Adrenal gland (tissue), 12 donors: ENCODE data around the gene RECQL. TPM values are rescaled to one million over a fixed set of nuclear protein-coding genes. Genes with fewer than 3 reads are reported as not detected.
"Not testable (repeated sequence)": the region's sequence is repeated elsewhere in the genome, so short reads cannot be mapped to it uniquely, and the experiment has no call there.

Experiments
- DNase-seq, 7 donors: peaks; one replicate each; pipeline ENCODE4 v3.0.0-alpha.2; 2019 to 2020
- H3K27ac ChIP-seq, 5 donors: fragments of 200-600 bp; sonication (generic) in 4 of 5; 1 replicate in 3 of 5; 2 replicates in 2 of 5; pipeline versions ENCODE4 v1.5.1 to v1.8.0; 2016 to 2020; ENCODE audit warnings: mild to moderate bottlenecking in 1 of 5
- H3K27me3 ChIP-seq: fragments of 200-600 bp; 2 replicates; pipeline ENCODE4 v1.8.0; 2021
- H3K36me3 ChIP-seq, 2 donors: fragments of 200-600 bp; replicated peaks in 1 of 2; 1 replicate in 1 of 2; 2 replicates in 1 of 2; pipeline versions ENCODE4 v1.5.1 to v1.8.0; 2018 to 2022
- H3K4me1 ChIP-seq, 2 donors: fragments of 200-600 bp; replicated peaks in 1 of 2; 1 replicate in 1 of 2; 2 replicates in 1 of 2; pipeline versions ENCODE4 v1.5.1 to v1.8.0; 2018 to 2021
- H3K4me3 ChIP-seq, 4 donors: fragments of 200-600 bp; sonication (generic) in 3 of 4; one replicate each; pipeline ENCODE4 v1.5.1; 2016 to 2018
- H3K9me3 ChIP-seq, 3 donors: fragments of 200-600 bp; sonication (generic) in 1 of 3; replicated peaks in 1 of 3; 1 replicate in 2 of 3; 2 replicates in 1 of 3; pipeline versions ENCODE4 v1.5.1 to v1.8.0; 2016 to 2021
- CTCF ChIP-seq, 6 experiments: fragments of 450-650 bp in 4 of 6; fragments of 200-600 bp in 2 of 6; sonication (generic) in 1 of 6; IDR thresholded peaks; 1 replicate in 5 of 6; 2 replicates in 1 of 6; pipeline versions ENCODE4 v1.5.1 to v1.8.0; 2016 to 2021; ENCODE audit warnings: antibody characterized with exemption in 6 of 6, mild to moderate bottlenecking in 2 of 6, moderate library complexity in 1 of 6
- POLR2A ChIP-seq, 2 donors: fragments of 450-650 bp; IDR thresholded peaks; one replicate each; pipeline ENCODE4 v1.6.1; 2017; ENCODE audit warnings: antibody characterized with exemption in 2 of 2, mild to moderate bottlenecking in 2 of 2, moderate library complexity in 1 of 2
- WGBS, 4 donors: extraction: QIAGEN DNeasy Blood & Tissue Kit in 2 of 4; methylation state at CpG; one replicate each; pipeline versions ENCODE4 v1.1.5 to v1.1.7; 2013 to 2017; 5-methylcytosine and 5-hydroxymethylcytosine counted together
- intact Hi-C, 2 donors: fragments of 100-400 bp; cut with DNase I; formaldehyde crosslinking; loops; one replicate each; pipeline versions ENCODE4 v1.14.1 to v1.15.0; 2022 to 2023
- polyA plus RNA-seq, 3 donors: library from polyadenylated mRNA; stranded (reverse); fragments of 200-250 nt in 2 of 3; fragments of 350-450 nt in 1 of 3; fragmentation: Illumina TruSeq in 1 of 3; extraction: RNeasy Lipid Tissue Mini Kit (QIAGEN cat#74804) in 1 of 3; gene quantifications; one replicate each; pipeline ENCODE4 v1.2.3, GENCODE V29; 2013 to 2014
- total RNA-seq, 9 donors: library from RNA; depleted of rRNA in 4 of 9; stranded (reverse); fragments of >200 nt in 4 of 9; fragments of 120-200 nt in 1 of 9; fragmentation: NEBNext Ultra II Directional in 1 of 9; extraction: Animal tissue kit (Norgen Biotek cat#: 25700) in 1 of 9; gene quantifications; one replicate each; pipeline versions ENCODE4 v1.1.0 to v1.2.4, GENCODE V29; 2013 to 2023
- donor health status: healthy with polysubstance abuse.
- donor health status: Bipolar disorder and iron deficiency.
- donor health status: DM: yes; HTN: yes; CAD: no.
- donor health status: DM: no; HTN: no; CAD: no.
- donor health status: DM: no; HTN: no; CAD: no.
- donor health status: DM: yes; HTN: yes; CAD: no.

The RECQL gene
- total and polyA plus RNA-seq, 12 donors = 12.6 to 42.1 (median 25.8) TPM

- H3K27ac ChIP-seq = no peak overlapping the region
- H3K4me3 ChIP-seq = no peak overlapping the region
- H3K9me3 ChIP-seq = no peaks in the 10 kb centered on the region
- TF ChIP-seq CTCF (IDR thresholded peaks at IDR 0.05) = no peak
- TF ChIP-seq POLR2A (IDR thresholded peaks at IDR 0.05) = no peak
- WGBS, 4 donors = 55 to 66% (median 57%) methylated on average over 2 of the region's 2 CpGs
- no peak for DNase-seq
- intact Hi-C loops = no loop called here
- H3K36me3 ChIP-seq = no peaks in the 10 kb centered on the region
- peaks cover 0 to 19% of the 10 kb centered on the region in 2 donors for H3K4me1 ChIP-seq
- H3K27me3 ChIP-seq = peaks cover 10% of the 10 kb centered on the region
Measured at GRCh38 chr12:21434699-21435098, 66.7 kb downstream of the RECQL start.

- Histone ChIP-seq H3K36me3 (no peaks in the 10 kb centered on the region), H3K27me3 (peaks cover 10% of the 10 kb centered on the region), H3K4me3 (no peak overlapping the region), H3K27ac (no peak overlapping the region), H3K4me1 (peaks cover 0 to 8% of the 10 kb centered on the region in 2 donors), H3K9me3 (no peaks in the 10 kb centered on the region)
- intact Hi-C loops = no loop called here
- 39 to 57% (median 47%) methylated on average over 2 of the region's 2 CpGs for WGBS, 4 donors
- DNase-seq = no peak
- no peak for TF ChIP-seq POLR2A (IDR thresholded peaks at IDR 0.05)
- TF ChIP-seq CTCF (IDR thresholded peaks at IDR 0.05) = no peak
Measured at GRCh38 chr12:21433525-21433924, 67.9 kb downstream of the RECQL start.

- no peak overlapping the region for H3K27ac ChIP-seq
- intact Hi-C loops = no loop called here
- peaks cover 10% of the 10 kb centered on the region for H3K27me3 ChIP-seq
- WGBS, 4 donors = 52 to 61% (median 56%) methylated on average over 4 of the region's 4 CpGs
- H3K4me1 ChIP-seq = no peaks in the 10 kb centered on the region
- H3K4me3 ChIP-seq = no peak overlapping the region
- TF ChIP-seq CTCF (IDR thresholded peaks at IDR 0.05) = no peak
- TF ChIP-seq POLR2A (IDR thresholded peaks at IDR 0.05) = no peak
- no peaks in the 10 kb centered on the region for H3K36me3 ChIP-seq
- DNase-seq = no peak
- no peaks in the 10 kb centered on the region for H3K9me3 ChIP-seq
Measured at GRCh38 chr12:21429994-21430393, 71.4 kb downstream of the RECQL start.

- 53 to 71% (median 67%) methylated on average over 4 of the region's 4 CpGs for WGBS, 4 donors
- TF ChIP-seq POLR2A (IDR thresholded peaks at IDR 0.05) = no peak
- TF ChIP-seq CTCF (IDR thresholded peaks at IDR 0.05) = no peak
- no peak overlapping the region for H3K27ac ChIP-seq
- H3K36me3 ChIP-seq = no peaks in the 10 kb centered on the region
- H3K4me3 ChIP-seq = no peak overlapping the region
- intact Hi-C loops = no loop called here
- peaks cover 10% of the 10 kb centered on the region for H3K27me3 ChIP-seq
- no peaks in the 10 kb centered on the region for H3K4me1 ChIP-seq
- no peaks in the 10 kb centered on the region for H3K9me3 ChIP-seq
- DNase-seq = no peak
Measured at GRCh38 chr12:21428241-21428640, 73.2 kb downstream of the RECQL start.

- intact Hi-C loops, H3K36me3 ChIP-seq, DNase-seq, H3K27me3 ChIP-seq, H3K9me3 ChIP-seq, H3K27ac ChIP-seq, H3K4me3 ChIP-seq, H3K4me1 ChIP-seq: not testable (repeated sequence)
- 82 to 92% (median 87%) methylated on average over 24 to 30 of the region's 30 CpGs for WGBS, 4 donors
Measured at GRCh38 chr12:21419009-21419699, 82.3 kb downstream of the RECQL start.
